ENCODE data around the gene CD80. TPM values are rescaled to one million over a fixed set of nuclear protein-coding genes. Genes with fewer than 3 reads are reported as not detected.

CD80 gene
- total and polyA plus RNA-seq, 2 donors (not counting 1 experiment from before 2014, with no cell fraction given) = under 0.01 TPM; not detected in 1

DNA sequence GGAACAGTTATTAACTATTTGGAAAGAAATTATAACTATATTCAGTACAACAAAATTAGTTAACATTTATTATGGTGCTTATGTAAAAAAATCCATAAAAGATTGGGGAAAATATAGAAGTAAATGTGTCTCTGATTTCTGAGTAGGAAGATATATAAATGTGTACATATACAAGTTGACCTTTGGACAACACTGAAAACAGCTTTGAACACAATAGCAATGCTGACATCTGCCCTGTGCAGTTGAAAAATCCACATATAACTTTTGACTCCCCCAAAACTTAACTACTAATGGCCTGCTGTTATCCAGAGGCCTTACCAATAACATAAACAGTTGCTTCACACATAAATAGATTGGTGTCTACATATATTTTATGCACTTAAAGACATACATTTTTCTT lies 48.7 kb downstream of the CD80 start:
- H3K79me2 ChIP-seq (ENCODE audit: control insufficient read depth, insufficient read depth, low read length) = no peaks in the 10 kb centered on the region
- H3K4me1 ChIP-seq (ENCODE audit: control insufficient read depth, extremely low read depth, insufficient read depth, low read length) = no peaks in the 10 kb centered on the region
- H2AFZ ChIP-seq (ENCODE audit: low read length) = no peak overlapping the region
- no peaks in the 10 kb centered on the region for H3K27me3 ChIP-seq (ENCODE audit: control insufficient read depth, insufficient read depth, low read length)
- H3K4me3 ChIP-seq (replicated peaks in 1 of 4; ENCODE audit: control extremely low read depth in 1 of 4, insufficient read depth in 1 of 4, low read depth in 3 of 4, low read length in 4 of 4) = no peak overlapping the region
- H3K27ac ChIP-seq (ENCODE audit: insufficient read depth, low read length) = no peak overlapping the region
- no peaks in the 10 kb centered on the region for H4K20me1 ChIP-seq (ENCODE audit: control insufficient read depth, extremely low read depth, insufficient read depth, low read length)
- H3K9ac ChIP-seq (ENCODE audit: insufficient read depth, low read length) = no peak overlapping the region
- H3K36me3 ChIP-seq (ENCODE audit: control insufficient read depth, insufficient read depth, low read length) = peaks cover 3% of the 10 kb centered on the region
- TF ChIP-seq EZH2 (IDR thresholded peaks at IDR 0.05; ENCODE audit: low read length, missing control alignments) = no peak
- no peak for TF ChIP-seq CTCF (conservative IDR thresholded peaks at IDR 0.05 in 1 of 2, IDR thresholded peaks at IDR 0.05 in 1 of 2; ENCODE audit: low read depth in 1 of 2, low read length in 2 of 2)
- H3K4me2 ChIP-seq (ENCODE audit: extremely low read depth, insufficient read depth, low read length) = no peak overlapping the region
- no peaks in the 10 kb centered on the region for H3K9me3 ChIP-seq (ENCODE audit: control insufficient read depth, insufficient read depth, low read depth, low read length)
- DNase-seq (ENCODE audit: low read depth in 2 of 2) = no peak

GRCh38 chr3:119508172-119508845 lies 51.1 kb downstream of the CD80 start:
- DNase-seq (ENCODE audit: low read depth in 2 of 2) = no peak
- peaks cover 3% of the 10 kb centered on the region for H3K36me3 ChIP-seq (ENCODE audit: control insufficient read depth, insufficient read depth, low read length)
- H3K9ac ChIP-seq (ENCODE audit: insufficient read depth, low read length) = no peak overlapping the region
- no peaks in the 10 kb centered on the region for H3K27me3 ChIP-seq (ENCODE audit: control insufficient read depth, insufficient read depth, low read length)
- H3K9me3 ChIP-seq (ENCODE audit: control insufficient read depth, insufficient read depth, low read depth, low read length) = no peaks in the 10 kb centered on the region
- no peak overlapping the region for H3K4me2 ChIP-seq (ENCODE audit: extremely low read depth, insufficient read depth, low read length)
- no peaks in the 10 kb centered on the region for H3K79me2 ChIP-seq (ENCODE audit: control insufficient read depth, insufficient read depth, low read length)
- no peak overlapping the region for H3K27ac ChIP-seq (ENCODE audit: insufficient read depth, low read length)
- H4K20me1 ChIP-seq (ENCODE audit: control insufficient read depth, extremely low read depth, insufficient read depth, low read length) = no peaks in the 10 kb centered on the region
- no peak overlapping the region for H2AFZ ChIP-seq (ENCODE audit: low read length)
- H3K4me1 ChIP-seq (ENCODE audit: control insufficient read depth, extremely low read depth, insufficient read depth, low read length) = no peaks in the 10 kb centered on the region
- no peak for TF ChIP-seq CTCF (conservative IDR thresholded peaks at IDR 0.05 in 1 of 2, IDR thresholded peaks at IDR 0.05 in 1 of 2; ENCODE audit: low read depth in 1 of 2, low read length in 2 of 2)
- TF ChIP-seq EZH2 (IDR thresholded peaks at IDR 0.05; ENCODE audit: low read length, missing control alignments) = no peak
- no peak overlapping the region for H3K4me3 ChIP-seq (replicated peaks in 1 of 4; ENCODE audit: control extremely low read depth in 1 of 4, insufficient read depth in 1 of 4, low read depth in 3 of 4, low read length in 4 of 4)

DNA sequence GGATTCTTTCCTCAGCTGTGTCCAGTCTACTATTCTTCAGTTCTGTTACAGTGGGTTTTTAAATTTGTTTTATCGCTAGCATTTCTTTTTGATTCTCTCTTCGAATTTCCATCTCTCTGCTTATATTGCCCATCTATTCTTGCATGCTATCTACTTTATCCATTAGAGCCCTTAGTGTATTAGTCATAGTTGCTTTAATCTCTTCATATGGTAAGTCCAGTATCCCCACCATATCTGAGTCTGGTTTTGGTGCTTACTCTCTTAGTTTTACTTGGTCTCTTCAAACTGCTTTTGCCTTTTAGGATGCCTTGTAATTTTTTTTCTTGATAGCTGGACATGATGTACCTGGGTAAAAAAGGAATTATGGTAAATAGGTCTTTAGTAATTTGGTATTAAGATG lies 52.0 kb downstream of the CD80 start:
- Histone ChIP-seq H3K27me3 (ENCODE audit: control insufficient read depth, insufficient read depth, low read length) (no peaks in the 10 kb centered on the region), H3K4me2 (ENCODE audit: extremely low read depth, insufficient read depth, low read length) (no peak overlapping the region), H3K9me3 (ENCODE audit: control insufficient read depth, insufficient read depth, low read depth, low read length) (no peaks in the 10 kb centered on the region), H3K79me2 (ENCODE audit: control insufficient read depth, insufficient read depth, low read length) (no peaks in the 10 kb centered on the region), H2AFZ (ENCODE audit: low read length) (no peak overlapping the region), H3K27ac (ENCODE audit: insufficient read depth, low read length) (no peak overlapping the region), H3K4me1 (ENCODE audit: control insufficient read depth, extremely low read depth, insufficient read depth, low read length) (no peaks in the 10 kb centered on the region), H3K9ac (ENCODE audit: insufficient read depth, low read length) (no peak overlapping the region), H3K4me3 (replicated peaks in 1 of 4; ENCODE audit: control extremely low read depth in 1 of 4, insufficient read depth in 1 of 4, low read depth in 3 of 4, low read length in 4 of 4) (no peak overlapping the region), H4K20me1 (ENCODE audit: control insufficient read depth, extremely low read depth, insufficient read depth, low read length) (no peaks in the 10 kb centered on the region), H3K36me3 (ENCODE audit: control insufficient read depth, insufficient read depth, low read length) (peaks cover 3% of the 10 kb centered on the region)
- no peak for DNase-seq (ENCODE audit: low read depth in 2 of 2)
- TF ChIP-seq CTCF (conservative IDR thresholded peaks at IDR 0.05 in 1 of 2, IDR thresholded peaks at IDR 0.05 in 1 of 2; ENCODE audit: low read depth in 1 of 2, low read length in 2 of 2) = no peak
- no peak for TF ChIP-seq EZH2 (IDR thresholded peaks at IDR 0.05; ENCODE audit: low read length, missing control alignments)

Data from fibroblast of lung (primary cell).